ENCODE results near the gene BAAT. TPM values are rescaled to one million over a fixed set of nuclear protein-coding genes. Genes with fewer than 3 reads are reported as not detected.

Gene BAAT
- total RNA-seq, 3 donors from 2014 or later (not counting 1 experiment from before 2014, with no cell fraction given): not detected

- DNase-seq (no peak), ATAC-seq (no peak)
- intact Hi-C loops (cut with micrococcal nuclease): no loop called here
- H3K27ac Mint-ChIP-seq: no peak overlapping the region
- Histone ChIP-seq H3K9me3 (ENCODE audit: control insufficient read depth, insufficient read depth, low read length) (no peaks in the 10 kb centered on the region), H3K36me3 (ENCODE audit: control insufficient read depth, insufficient read depth, low read length) (no peaks in the 10 kb centered on the region), H3K27me3 (ENCODE audit: control insufficient read depth, insufficient read depth, low read length) (no peaks in the 10 kb centered on the region), H3K4me3 (ENCODE audit: low read length) (no peak overlapping the region), H3K27ac (ENCODE audit: low read length) (no peak overlapping the region), H3K4me1 (ENCODE audit: control insufficient read depth, insufficient read depth, low read length) (no peaks in the 10 kb centered on the region)
- H3K4me3 Mint-ChIP-seq: no peak overlapping the region
- H3K27me3 Mint-ChIP-seq (ENCODE audit: low read depth in 2 of 2): peaks cover 10% of the 10 kb centered on the region in 2 donors
- no peaks in the 10 kb centered on the region for H3K9me3 Mint-ChIP-seq
- TF ChIP-seq CTCF (IDR thresholded peaks at IDR 0.05): no peak
- WGBS (ENCODE audit: insufficient coverage): 97% methylated on average over 2 of the region's 2 CpGs
- no peaks in the 10 kb centered on the region for H3K4me1 Mint-ChIP-seq
- H3K36me3 Mint-ChIP-seq: no peaks in the 10 kb centered on the region
Measured at GRCh38 chr9:101369286-101369685, 15.5 kb downstream of the BAAT start.

GRCh38 chr9:101367323-101367722 is 17.5 kb downstream of the BAAT start:
- Histone ChIP-seq H3K4me3 (ENCODE audit: low read length) (no peak overlapping the region), H3K27ac (ENCODE audit: low read length) (no peak overlapping the region), H3K9me3 (ENCODE audit: control insufficient read depth, insufficient read depth, low read length) (no peaks in the 10 kb centered on the region), H3K36me3 (ENCODE audit: control insufficient read depth, insufficient read depth, low read length) (no peaks in the 10 kb centered on the region), H3K27me3 (ENCODE audit: control insufficient read depth, insufficient read depth, low read length) (peaks cover under 1% of the 10 kb centered on the region), H3K4me1 (ENCODE audit: control insufficient read depth, insufficient read depth, low read length) (no peaks in the 10 kb centered on the region)
- ATAC-seq (no peak), DNase-seq (no peak)
- 90% methylated on average over 3 of the region's 3 CpGs for WGBS (ENCODE audit: insufficient coverage)
- intact Hi-C loops (cut with micrococcal nuclease): no loop called here
- Mint-ChIP-seq H3K4me3 (no peak overlapping the region), H3K27ac (no peak overlapping the region), H3K36me3 (no peaks in the 10 kb centered on the region), H3K27me3 (ENCODE audit: low read depth in 2 of 2) (peaks cover 10 to 12% of the 10 kb centered on the region in 2 donors), H3K9me3 (no peaks in the 10 kb centered on the region), H3K4me1 (no peaks in the 10 kb centered on the region)
- no peak for TF ChIP-seq CTCF (IDR thresholded peaks at IDR 0.05)

GRCh38 chr9:101366038-101366756 is 18.6 kb downstream of the BAAT start:
- H3K27me3 Mint-ChIP-seq (ENCODE audit: low read depth in 2 of 2): peaks cover 3 to 5% of the 10 kb centered on the region in 2 donors
- H3K27ac ChIP-seq (ENCODE audit: low read length): no peak overlapping the region
- H3K9me3 ChIP-seq (ENCODE audit: control insufficient read depth, insufficient read depth, low read length): no peaks in the 10 kb centered on the region
- no peaks in the 10 kb centered on the region for H3K36me3 ChIP-seq (ENCODE audit: control insufficient read depth, insufficient read depth, low read length)
- peaks cover 2% of the 10 kb centered on the region for H3K27me3 ChIP-seq (ENCODE audit: control insufficient read depth, insufficient read depth, low read length)
- no peak for ATAC-seq
- no peaks in the 10 kb centered on the region for H3K4me1 Mint-ChIP-seq
- 67% methylated on average over 5 of the region's 5 CpGs for WGBS (ENCODE audit: insufficient coverage)
- peaks cover 0 to 2% of the 10 kb centered on the region in 2 donors for H3K9me3 Mint-ChIP-seq
- no peak overlapping the region for H3K4me3 ChIP-seq (ENCODE audit: low read length)
- H3K4me3 Mint-ChIP-seq: no peak overlapping the region
- H3K36me3 Mint-ChIP-seq: no peaks in the 10 kb centered on the region
- H3K27ac Mint-ChIP-seq: no peak overlapping the region
- intact Hi-C loops (cut with micrococcal nuclease): no loop called here
- no peak for DNase-seq
- no peaks in the 10 kb centered on the region for H3K4me1 ChIP-seq (ENCODE audit: control insufficient read depth, insufficient read depth, low read length)
- TF ChIP-seq CTCF (IDR thresholded peaks at IDR 0.05): no peak

GRCh38 chr9:101365181-101365580 is 19.6 kb downstream of the BAAT start:
- Mint-ChIP-seq H3K9me3 (peaks cover 0 to 2% of the 10 kb centered on the region in 2 donors), H3K27me3 (ENCODE audit: low read depth in 2 of 2) (peaks cover 0 to 5% of the 10 kb centered on the region in 2 donors), H3K4me1 (no peaks in the 10 kb centered on the region), H3K4me3 (no peak overlapping the region), H3K27ac (no peak overlapping the region), H3K36me3 (no peaks in the 10 kb centered on the region)
- H3K27ac ChIP-seq (ENCODE audit: low read length): no peak overlapping the region
- H3K9me3 ChIP-seq (ENCODE audit: control insufficient read depth, insufficient read depth, low read length): no peaks in the 10 kb centered on the region
- TF ChIP-seq CTCF (IDR thresholded peaks at IDR 0.05): no peak
- intact Hi-C loops (cut with micrococcal nuclease): no loop called here
- H3K27me3 ChIP-seq (ENCODE audit: control insufficient read depth, insufficient read depth, low read length): peaks cover 2% of the 10 kb centered on the region
- H3K4me1 ChIP-seq (ENCODE audit: control insufficient read depth, insufficient read depth, low read length): no peaks in the 10 kb centered on the region
- ATAC-seq (no peak), DNase-seq (no peak)
- no peaks in the 10 kb centered on the region for H3K36me3 ChIP-seq (ENCODE audit: control insufficient read depth, insufficient read depth, low read length)
- H3K4me3 ChIP-seq (ENCODE audit: low read length): no peak overlapping the region
